Lung (tissue), 12 donors: ENCODE results near the gene PSMA5. TPM values are rescaled to one million over a fixed set of nuclear protein-coding genes. Genes with fewer than 3 reads are reported as not detected.

Source experiments
- ATAC-seq: fragments of 200-7000 bp; cut with Tn5 transposase; one replicate; pipeline ENCODE4 v1.9.1; 2020; ENCODE audit warnings: moderate number of reproducible peaks; ENCODE audit not compliant: insufficient read depth, low FRiP score
- DNase-seq, 3 donors: peaks; one replicate each; pipeline ENCODE4 v3.0.0-alpha.2; 2013 to 2017
- H3K27ac ChIP-seq, 2 donors: one replicate each; pipeline ENCODE4 v1.5.1; 2013; ENCODE audit warnings: mild to moderate bottlenecking in 2 of 2, moderate library complexity in 2 of 2, control low read depth in 1 of 2, inconsistent platforms in 1 of 2, low read depth in 1 of 2, low read length in 1 of 2
- H3K27me3 ChIP-seq, 3 donors: one replicate each; pipeline ENCODE4 v1.5.1; 2013; ENCODE audit warnings: low read length in 2 of 3; ENCODE audit not compliant: control insufficient read depth in 3 of 3, insufficient read depth in 3 of 3
- H3K36me3 ChIP-seq, 4 donors: one replicate each; pipeline ENCODE4 v1.5.1; 2013; ENCODE audit warnings: low read length in 4 of 4, mild to moderate bottlenecking in 1 of 4, moderate library complexity in 1 of 4; ENCODE audit not compliant: control insufficient read depth in 4 of 4, insufficient read depth in 4 of 4
- H3K4me1 ChIP-seq, 5 donors: one replicate each; pipeline ENCODE4 v1.5.1; 2013; ENCODE audit warnings: low read length in 5 of 5, mild to moderate bottlenecking in 2 of 5, moderate library complexity in 1 of 5; ENCODE audit not compliant: control insufficient read depth in 5 of 5, insufficient read depth in 5 of 5
- H3K4me3 ChIP-seq: one replicate; pipeline ENCODE4 v1.5.1; 2013; ENCODE audit warnings: mild to moderate bottlenecking, control low read depth, moderate library complexity
- H3K9ac ChIP-seq, 2 donors: one replicate each; pipeline ENCODE4 v1.5.1; 2013; ENCODE audit warnings: low read length in 2 of 2, control low read depth in 1 of 2; ENCODE audit not compliant: insufficient read depth in 1 of 2
- H3K9me3 ChIP-seq, 4 donors: one replicate each; pipeline ENCODE4 v1.5.1; 2013; ENCODE audit warnings: low read length in 3 of 4, mild to moderate bottlenecking in 1 of 4, moderate library complexity in 1 of 4; ENCODE audit not compliant: control insufficient read depth in 4 of 4, insufficient read depth in 3 of 4
- WGBS, 2 donors: extraction: QIAGEN DNeasy Blood & Tissue Kit; methylation state at CpG; one replicate each; pipeline ENCODE4 v1.1.7; 2013; 5-methylcytosine and 5-hydroxymethylcytosine counted together
- polyA plus RNA-seq, 2 donors: library from polyadenylated mRNA; stranded (reverse); fragments of 200-250 nt; gene quantifications; one replicate each; pipeline ENCODE4 v1.2.1, GENCODE V29; 2013
- total RNA-seq, 2 donors: library from RNA; depleted of rRNA in 1 of 2; stranded (reverse); fragments of >200 nt in 1 of 2; gene quantifications; one replicate each; pipeline ENCODE4 v1.2.1, GENCODE V29; 2014 to 2021
- TF ChIP-seq, protein P1 (sequence below): IDR thresholded peaks from 2 replicates; pipeline ENCODE4 v1.5.1; 2012; ENCODE audit warnings: mild to moderate bottlenecking; ENCODE audit errors: control extremely low read depth, extremely low read depth
- donor health status: control.
- donor health status: control.
- donor health status: Bipolar disorder and iron deficiency.
- donor health status: healthy.
- donor health status: DM: yes; HTN: yes; CAD: no.

Gene PSMA5
- total and polyA plus RNA-seq, 4 donors: 33.8 to 93.0 (median 71.8) TPM

DNA sequence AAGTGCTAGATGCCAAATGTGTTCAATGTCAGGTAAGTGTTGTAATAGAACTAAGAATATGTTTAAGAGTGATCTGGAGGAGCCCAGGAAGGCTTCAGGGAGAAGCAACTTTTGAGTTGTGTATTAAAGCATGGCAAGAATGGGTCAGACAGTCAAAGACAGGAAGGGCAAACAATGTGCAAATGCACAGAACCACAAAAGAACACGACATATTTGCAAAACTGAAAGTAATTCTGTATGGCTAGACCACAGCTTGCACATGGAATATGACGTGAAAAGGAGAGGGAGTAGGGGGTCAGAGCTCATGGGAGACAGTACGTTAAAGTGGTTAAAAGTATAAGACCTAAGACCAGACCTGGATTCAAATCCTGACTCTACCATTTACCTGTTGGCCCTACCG, 21.4 kb downstream of the PSMA5 start:
- no peak overlapping the region for H3K4me3 ChIP-seq
- H3K27ac ChIP-seq: no peak overlapping the region
- TF ChIP-seq, protein P1, sequence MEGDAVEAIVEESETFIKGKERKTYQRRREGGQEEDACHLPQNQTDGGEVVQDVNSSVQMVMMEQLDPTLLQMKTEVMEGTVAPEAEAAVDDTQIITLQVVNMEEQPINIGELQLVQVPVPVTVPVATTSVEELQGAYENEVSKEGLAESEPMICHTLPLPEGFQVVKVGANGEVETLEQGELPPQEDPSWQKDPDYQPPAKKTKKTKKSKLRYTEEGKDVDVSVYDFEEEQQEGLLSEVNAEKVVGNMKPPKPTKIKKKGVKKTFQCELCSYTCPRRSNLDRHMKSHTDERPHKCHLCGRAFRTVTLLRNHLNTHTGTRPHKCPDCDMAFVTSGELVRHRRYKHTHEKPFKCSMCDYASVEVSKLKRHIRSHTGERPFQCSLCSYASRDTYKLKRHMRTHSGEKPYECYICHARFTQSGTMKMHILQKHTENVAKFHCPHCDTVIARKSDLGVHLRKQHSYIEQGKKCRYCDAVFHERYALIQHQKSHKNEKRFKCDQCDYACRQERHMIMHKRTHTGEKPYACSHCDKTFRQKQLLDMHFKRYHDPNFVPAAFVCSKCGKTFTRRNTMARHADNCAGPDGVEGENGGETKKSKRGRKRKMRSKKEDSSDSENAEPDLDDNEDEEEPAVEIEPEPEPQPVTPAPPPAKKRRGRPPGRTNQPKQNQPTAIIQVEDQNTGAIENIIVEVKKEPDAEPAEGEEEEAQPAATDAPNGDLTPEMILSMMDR: no peak
- ATAC-seq: no peak
- WGBS, 2 donors: 63 to 70% methylated on average over 4 of the region's 4 CpGs
- H3K9ac ChIP-seq: no peak overlapping the region
- peaks cover 14 to 34% (median 26%) of the 10 kb centered on the region in 4 donors for H3K36me3 ChIP-seq
- DNase-seq: no peak
- H3K27me3 ChIP-seq: no peaks in the 10 kb centered on the region
- no peaks in the 10 kb centered on the region for H3K9me3 ChIP-seq
- H3K4me1 ChIP-seq: no peaks in the 10 kb centered on the region

DNA sequence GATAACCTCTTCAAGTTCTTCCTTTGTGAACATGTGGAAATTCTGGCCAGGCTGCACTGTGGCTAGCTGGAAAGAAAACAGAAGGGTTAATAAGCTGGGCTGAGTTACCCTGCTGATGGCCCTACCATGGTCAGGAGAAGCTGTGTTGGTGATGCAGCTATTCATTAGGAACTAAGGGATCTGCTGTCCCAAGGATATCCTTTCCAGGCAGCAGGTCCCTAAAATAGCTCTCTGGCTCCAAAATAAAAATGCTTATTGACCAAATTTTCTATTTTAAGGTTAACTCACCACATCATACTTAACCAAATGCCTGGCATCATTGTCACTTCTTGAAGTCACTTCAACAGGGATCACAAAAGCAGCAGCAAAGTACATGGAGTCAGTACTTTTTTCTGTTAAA, 24.2 kb downstream of the PSMA5 start:
- no peaks in the 10 kb centered on the region for H3K27me3 ChIP-seq
- H3K9me3 ChIP-seq: no peaks in the 10 kb centered on the region
- H3K4me1 ChIP-seq: peaks cover 0 to 12% (median 4%) of the 10 kb centered on the region in 5 donors
- DNase-seq: no peak
- no peak overlapping the region for H3K4me3 ChIP-seq
- no peak overlapping the region for H3K9ac ChIP-seq
- TF ChIP-seq, protein P1: no peak
- no peak overlapping the region for H3K27ac ChIP-seq
- ATAC-seq: no peak
- H3K36me3 ChIP-seq: peaks cover 6 to 24% (median 11%) of the 10 kb centered on the region in 4 donors

DNA sequence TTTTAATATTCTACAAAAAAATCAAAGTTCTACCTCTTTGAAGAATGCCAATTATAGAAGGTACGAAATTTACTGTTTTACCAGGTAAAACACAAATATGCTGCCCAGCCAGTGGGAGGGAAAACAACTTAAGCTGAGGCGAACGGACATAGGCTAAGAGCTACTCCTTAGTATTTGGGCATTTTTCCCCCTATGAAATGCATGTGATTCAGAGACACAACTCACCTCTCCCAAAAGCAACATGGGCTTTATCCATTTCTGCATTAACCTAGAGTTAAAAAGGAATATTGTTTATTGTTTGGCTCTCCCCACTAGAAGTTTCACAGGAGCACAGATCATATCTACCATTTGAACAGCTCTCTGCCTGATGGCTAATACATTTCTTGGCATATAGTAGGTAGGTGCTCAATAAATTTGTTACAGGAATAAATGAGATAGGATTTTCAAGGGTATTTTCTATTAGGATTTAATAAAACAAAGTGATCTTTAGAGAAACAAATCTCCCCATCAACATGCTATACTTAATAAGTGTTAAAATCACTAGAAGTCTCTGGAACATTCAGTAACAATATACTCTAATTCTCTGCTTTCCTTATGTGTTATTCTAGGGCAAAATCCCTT, 26.1 kb downstream of the PSMA5 start:
- TF ChIP-seq, protein P1: no peak
- WGBS, 2 donors: 93 to 95% methylated on average over 3 of the region's 3 CpGs
- no peak for ATAC-seq

More for the DNA sequence above, 26.1 kb downstream of the PSMA5 start:
- Histone ChIP-seq H3K9me3 (no peaks in the 10 kb centered on the region), H3K36me3 (peaks cover 6 to 14% (median 7%) of the 10 kb centered on the region in 4 donors), H3K4me3 (no peak overlapping the region), H3K9ac (no peak overlapping the region), H3K4me1 (peaks cover 0 to 28% (median 4%) of the 10 kb centered on the region in 5 donors), H3K27ac (no peak overlapping the region), H3K27me3 (no peaks in the 10 kb centered on the region)
- DNase-seq: no peak
